ENCODE results near the gene ADRB2. TPM values are rescaled to one million over a fixed set of nuclear protein-coding genes. Genes with fewer than 3 reads are reported as not detected.

Gene ADRB2
- total RNA-seq, 1 experiment from 2014 or later: 2.8 TPM

DNA sequence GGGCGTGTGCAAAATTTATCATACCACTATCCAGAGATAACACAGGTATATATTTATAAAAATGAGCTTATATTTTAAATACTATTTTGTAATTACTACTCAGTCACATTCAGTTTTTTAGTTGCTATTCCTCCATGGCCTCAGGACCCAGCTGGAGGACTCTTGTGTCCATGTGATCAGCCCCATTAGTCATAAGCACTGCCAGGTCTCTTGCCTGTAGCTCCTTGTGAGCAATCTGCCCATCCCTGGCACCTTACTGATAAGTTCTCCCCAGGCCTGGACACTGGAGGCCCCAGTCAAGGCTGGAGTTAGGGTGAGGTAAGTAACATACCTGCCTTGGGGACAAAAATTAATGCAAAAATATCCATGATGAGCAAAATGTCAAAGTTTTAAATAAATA lies 29.5 kb upstream of the ADRB2 start:
- H3K4me1 ChIP-seq (replicated peaks; ENCODE audit: insufficient read depth): no peaks in the 10 kb centered on the region
- BruUV-seq (replicated peaks): no TSS peak
- no peaks in the 10 kb centered on the region for H3K36me3 ChIP-seq (ENCODE audit: low read depth)
- POLR2A ChIA-PET (ENCODE audit: unreplicated experiment): no interaction called here
- no peak overlapping the region for H3K4me3 ChIP-seq
- no peaks in the 10 kb centered on the region for H3K79me2 ChIP-seq (ENCODE audit: low read depth)
- no peak for TF ChIP-seq EZH2 (IDR thresholded peaks at IDR 0.05; ENCODE audit: low read depth)
- TF ChIP-seq, protein P1, sequence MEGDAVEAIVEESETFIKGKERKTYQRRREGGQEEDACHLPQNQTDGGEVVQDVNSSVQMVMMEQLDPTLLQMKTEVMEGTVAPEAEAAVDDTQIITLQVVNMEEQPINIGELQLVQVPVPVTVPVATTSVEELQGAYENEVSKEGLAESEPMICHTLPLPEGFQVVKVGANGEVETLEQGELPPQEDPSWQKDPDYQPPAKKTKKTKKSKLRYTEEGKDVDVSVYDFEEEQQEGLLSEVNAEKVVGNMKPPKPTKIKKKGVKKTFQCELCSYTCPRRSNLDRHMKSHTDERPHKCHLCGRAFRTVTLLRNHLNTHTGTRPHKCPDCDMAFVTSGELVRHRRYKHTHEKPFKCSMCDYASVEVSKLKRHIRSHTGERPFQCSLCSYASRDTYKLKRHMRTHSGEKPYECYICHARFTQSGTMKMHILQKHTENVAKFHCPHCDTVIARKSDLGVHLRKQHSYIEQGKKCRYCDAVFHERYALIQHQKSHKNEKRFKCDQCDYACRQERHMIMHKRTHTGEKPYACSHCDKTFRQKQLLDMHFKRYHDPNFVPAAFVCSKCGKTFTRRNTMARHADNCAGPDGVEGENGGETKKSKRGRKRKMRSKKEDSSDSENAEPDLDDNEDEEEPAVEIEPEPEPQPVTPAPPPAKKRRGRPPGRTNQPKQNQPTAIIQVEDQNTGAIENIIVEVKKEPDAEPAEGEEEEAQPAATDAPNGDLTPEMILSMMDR (conservative IDR thresholded peaks at IDR 0.05): no peak
- no peak overlapping the region for H2AFZ ChIP-seq
- intact Hi-C loops (cut with micrococcal nuclease; ENCODE audit: unreplicated experiment): no loop called here
- no peaks in the 10 kb centered on the region for H3K9me3 ChIP-seq (ENCODE audit: insufficient read depth, low read depth)
- no peak overlapping the region for H3K27ac ChIP-seq
- no peak overlapping the region for H3K4me2 ChIP-seq
- no peaks in the 10 kb centered on the region for H3F3A ChIP-seq (ENCODE audit: insufficient read depth, low read depth)
- DNase-seq: no peak
- H3K9me2 ChIP-seq (ENCODE audit: insufficient read depth): no peaks in the 10 kb centered on the region
- no peaks in the 10 kb centered on the region for H4K20me1 ChIP-seq (ENCODE audit: insufficient read depth)
- CTCF ChIA-PET: interaction anchor here (0.5 to 0.6 kb wide), 2 partner anchors 55 kb away, joined by 3 to 4 read pairs; no protein-coding TSS in a partner anchor
- H3K27me3 ChIP-seq (ENCODE audit: insufficient read depth, low read depth): no peaks in the 10 kb centered on the region

GRCh38 chr5:148798786-148799185 lies 27.6 kb upstream of the ADRB2 start:
- no peaks in the 10 kb centered on the region for H3K79me2 ChIP-seq (ENCODE audit: low read depth)
- no peak overlapping the region for H3K4me2 ChIP-seq
- ChIA-PET POLR2A (ENCODE audit: unreplicated experiment) (interaction anchor here (0.5 kb wide), 1 partner anchor 27 kb away, joined by 3 read pairs; the partner anchor contains the start of gene ADRB2), CTCF (no interaction called here)
- no peaks in the 10 kb centered on the region for H4K20me1 ChIP-seq (ENCODE audit: insufficient read depth)
- no peaks in the 10 kb centered on the region for H3K27me3 ChIP-seq (ENCODE audit: insufficient read depth, low read depth)
- no peaks in the 10 kb centered on the region for H3F3A ChIP-seq (ENCODE audit: insufficient read depth, low read depth)
- no peak overlapping the region for H3K27ac ChIP-seq
- no peaks in the 10 kb centered on the region for H3K4me1 ChIP-seq (replicated peaks; ENCODE audit: insufficient read depth)
- BruUV-seq (replicated peaks): no TSS peak
- H3K4me3 ChIP-seq: no peak overlapping the region
- TF ChIP-seq, protein P1 (conservative IDR thresholded peaks at IDR 0.05): no peak
- no peak for TF ChIP-seq EZH2 (IDR thresholded peaks at IDR 0.05; ENCODE audit: low read depth)
- intact Hi-C loops (cut with micrococcal nuclease; ENCODE audit: unreplicated experiment): no loop called here
- H2AFZ ChIP-seq: no peak overlapping the region
- H3K9me2 ChIP-seq (ENCODE audit: insufficient read depth): no peaks in the 10 kb centered on the region
- no peaks in the 10 kb centered on the region for H3K9me3 ChIP-seq (ENCODE audit: insufficient read depth, low read depth)
- no peak for DNase-seq
- H3K36me3 ChIP-seq (ENCODE audit: low read depth): no peaks in the 10 kb centered on the region

- no peak overlapping the region for H3K27ac ChIP-seq
- H3K9me3 ChIP-seq (ENCODE audit: insufficient read depth, low read depth): no peaks in the 10 kb centered on the region
- no peak for TF ChIP-seq EZH2 (IDR thresholded peaks at IDR 0.05; ENCODE audit: low read depth)
- no peaks in the 10 kb centered on the region for H3K27me3 ChIP-seq (ENCODE audit: insufficient read depth, low read depth)
- ChIA-PET POLR2A (ENCODE audit: unreplicated experiment) (interaction anchor here (0.6 to 0.7 kb wide), 2 partner anchors 89 to 232 kb away, joined by 3 to 13 read pairs; no protein-coding TSS in a partner anchor), CTCF (no interaction called here)
- no peaks in the 10 kb centered on the region for H3K9me2 ChIP-seq (ENCODE audit: insufficient read depth)
- H3F3A ChIP-seq (ENCODE audit: insufficient read depth, low read depth): no peaks in the 10 kb centered on the region
- BruUV-seq (replicated peaks): no TSS peak
- no peaks in the 10 kb centered on the region for H3K4me1 ChIP-seq (replicated peaks; ENCODE audit: insufficient read depth)
- no peaks in the 10 kb centered on the region for H4K20me1 ChIP-seq (ENCODE audit: insufficient read depth)
- no peak overlapping the region for H2AFZ ChIP-seq
- no peaks in the 10 kb centered on the region for H3K79me2 ChIP-seq (ENCODE audit: low read depth)
- intact Hi-C loops (cut with micrococcal nuclease; ENCODE audit: unreplicated experiment): no loop called here
- no peak overlapping the region for H3K4me2 ChIP-seq
- no peak overlapping the region for H3K4me3 ChIP-seq
- H3K36me3 ChIP-seq (ENCODE audit: low read depth): no peaks in the 10 kb centered on the region
- DNase-seq: no peak
Observed at GRCh38 chr5:148799737-148800527, 26.5 kb upstream of the ADRB2 start.
